ENCODE results near the gene NR6A1. TPM values are rescaled to one million over a fixed set of nuclear protein-coding genes. Genes with fewer than 3 reads are reported as not detected.

The NR6A1 gene
- total and polyA plus RNA-seq, 2 experiments from 2014 or later: 44.2 to 139 TPM

GRCh38 chr9:124776954-124777648, 6.0 kb upstream of the NR6A1 start, which contains the start of gene OLFML2A (continued):
- TF ChIP-seq ZNF462 (CRISPR knock-in tag; IDR thresholded peaks at IDR 0.05) (no peak), EZH2phosphoT487 (IDR thresholded peaks at IDR 0.05; ENCODE audit: unreplicated experiment) (no peak), NANOG (IDR thresholded peaks at IDR 0.05; ENCODE audit: borderline replicate concordance) (no peak), CTCF (conservative IDR thresholded peaks at IDR 0.05; ENCODE audit: low read depth in 2 of 2) (peak; percentile 58 to 75)

GRCh38 chr9:124776618-124776953, 5.5 kb upstream of the NR6A1 start:
- H3K4me2 ChIP-seq: peak overlapping the region; percentile 89
- DNase-seq (ENCODE audit: low spot score) (peak; percentile 49), ATAC-seq (no peak)
- H3K4me1 ChIP-seq (ENCODE audit: insufficient read depth): peaks cover 17% of the 10 kb centered on the region; the same call in 1 of the 2 replicates
- no peak overlapping the region for H3K27ac ChIP-seq (ENCODE audit: low read depth)
- peak overlapping the region; percentile 86 for H3K4me3 Mint-ChIP-seq
- peaks cover 46% of the 10 kb centered on the region for H3K27me3 ChIP-seq (ENCODE audit: insufficient read depth)
- no peaks in the 10 kb centered on the region for H3K9me2 ChIP-seq (ENCODE audit: insufficient read depth)
- no peaks in the 10 kb centered on the region; the same call in 2 of the 3 replicates for H3K9me3 Mint-ChIP-seq
- H4K20me1 ChIP-seq (replicated peaks; ENCODE audit: insufficient read depth): 0 out of 2 replicates have a peak, but pooled peaks cover 4% of the 10 kb centered on the region
- peaks cover 19% of the 10 kb centered on the region; the same call in 1 of the 2 replicates for H3F3A ChIP-seq (replicated peaks; ENCODE audit: low read depth)
- H3K4me3 ChIP-seq: peak overlapping the region; percentile 73
- H3K27me3 Mint-ChIP-seq (ENCODE audit: insufficient read depth, low read depth, poor library complexity): peaks cover 39% of the 10 kb centered on the region
- H2AFZ ChIP-seq: peak overlapping the region; percentile 45; the same call in 1 of the 2 replicates
- TF ChIP-seq ZNF114 (CRISPR knock-in tag; IDR thresholded peaks at IDR 0.05) (no peak), EZH2phosphoT487 (IDR thresholded peaks at IDR 0.05; ENCODE audit: unreplicated experiment) (no peak)
- H3K36me3 ChIP-seq (ENCODE audit: insufficient read depth): no peaks in the 10 kb centered on the region; the same call in 1 of the 2 replicates
- H3K79me2 ChIP-seq (replicated peaks; ENCODE audit: insufficient read depth): no peaks in the 10 kb centered on the region
- H3K36me3 Mint-ChIP-seq (ENCODE audit: low read depth): no peaks in the 10 kb centered on the region; the same call in 2 of the 3 replicates
- H3K4me1 Mint-ChIP-seq: peaks cover 42% of the 10 kb centered on the region
- no peak overlapping the region for H3K27ac Mint-ChIP-seq
